ENCODE data around the gene SLC7A7. TPM values are rescaled to one million over a fixed set of nuclear protein-coding genes. Genes with fewer than 3 reads are reported as not detected.

The SLC7A7 gene
- total and polyA plus RNA-seq, 10 of the 15 experiments (the other 5 are each of a cell fraction or from before 2014, with no cell fraction given), result 27.8 to 79.2 (median 50.8) TPM

GRCh38 chr14:22852940-22853767, 37.9 kb upstream of the SLC7A7 start (continued):
- no peak for TF ChIP-seq NR2C2 (IDR thresholded peaks at IDR 0.05; ENCODE audit: borderline replicate concordance, control insufficient read depth, insufficient read length, low read depth)
- no peak for TF ChIP-seq ZNF24 (IDR thresholded peaks at IDR 0.05)
- TF ChIP-seq NFYB (IDR thresholded peaks at IDR 0.05; ENCODE audit: insufficient read depth, low read depth, low read length), result no peak
- TF ChIP-seq ATF3 (IDR thresholded peaks at IDR 0.05; ENCODE audit: borderline replicate concordance, extremely low read depth, low read depth, low read length), result no peak
- TF ChIP-seq KLF5 (IDR thresholded peaks at IDR 0.05; ENCODE audit: partially characterized antibody), result peak; percentile 17
- TF ChIP-seq SP1 (IDR thresholded peaks at IDR 0.05; ENCODE audit: low read depth, low read length), result no peak
- no peak for TF ChIP-seq NFIC (IDR thresholded peaks at IDR 0.05; ENCODE audit: low read depth, low read length)
- TF ChIP-seq NR2C1 (IDR thresholded peaks at IDR 0.05), result no peak
- TF ChIP-seq BHLHE40 (IDR thresholded peaks at IDR 0.05; ENCODE audit: borderline replicate concordance in 1 of 2, low read depth in 2 of 2, low read length in 1 of 2), result peak; percentile 10 to 17; a peak in 1 of 4 replicates
- no peak for TF ChIP-seq POLR2AphosphoS2 (IDR thresholded peaks at IDR 0.05; ENCODE audit: low read depth, low read length)
- TF ChIP-seq MTA2 (IDR thresholded peaks at IDR 0.05; ENCODE audit: low read depth), result 0 out of 2 replicates have a peak, but pooled peaks have one; percentile 16
- TF ChIP-seq CBX3 (IDR thresholded peaks at IDR 0.05; ENCODE audit: borderline replicate concordance, low read depth), result no peak
- TF ChIP-seq TCF7 (IDR thresholded peaks at IDR 0.05; ENCODE audit: borderline replicate concordance), result no peak
- TF ChIP-seq SMC3 (IDR thresholded peaks at IDR 0.05; ENCODE audit: borderline replicate concordance, low read length), result peak; percentile 98
- TF ChIP-seq ELK1 (IDR thresholded peaks at IDR 0.05; ENCODE audit: low read depth, low read length), result no peak; the same call in 1 of the 2 replicates
- 0 out of 2 replicates have a peak, but pooled peaks have one; percentile 27 for TF ChIP-seq PAX5 (IDR thresholded peaks at IDR 0.05; ENCODE audit: borderline replicate concordance, low read depth, low read length)
- TF ChIP-seq RELB (IDR thresholded peaks at IDR 0.05; ENCODE audit: low read depth), result peak; percentile 49; the same call in 1 of the 2 replicates
- TF ChIP-seq MAX (IDR thresholded peaks at IDR 0.05; ENCODE audit: low read depth, low read length), result peak; percentile 74
- no peak for TF ChIP-seq STAT3 (IDR thresholded peaks at IDR 0.05; ENCODE audit: low read depth, low read length)
- TF ChIP-seq IRF4 (IDR thresholded peaks at IDR 0.05; ENCODE audit: low read depth, low read length), result peak; percentile 54; the same call in 1 of the 2 replicates
- 0 out of 2 replicates have a peak, but pooled peaks have one; percentile 6 for TF ChIP-seq CREM (IDR thresholded peaks at IDR 0.05; ENCODE audit: low read depth)
- TF ChIP-seq YBX1 (IDR thresholded peaks at IDR 0.05), result no peak

Data from GM12878 (cell line).